ENCODE measurements around the gene F8. TPM values are rescaled to one million over a fixed set of nuclear protein-coding genes. Genes with fewer than 3 reads are reported as not detected.

The F8 gene
- total and polyA plus RNA-seq, 9 of the 15 experiments (the other 6 are each of a cell fraction or from before 2014, with no cell fraction given): 0.41 to 3.8 (median 0.91) TPM

- TF ChIP-seq, protein P1, sequence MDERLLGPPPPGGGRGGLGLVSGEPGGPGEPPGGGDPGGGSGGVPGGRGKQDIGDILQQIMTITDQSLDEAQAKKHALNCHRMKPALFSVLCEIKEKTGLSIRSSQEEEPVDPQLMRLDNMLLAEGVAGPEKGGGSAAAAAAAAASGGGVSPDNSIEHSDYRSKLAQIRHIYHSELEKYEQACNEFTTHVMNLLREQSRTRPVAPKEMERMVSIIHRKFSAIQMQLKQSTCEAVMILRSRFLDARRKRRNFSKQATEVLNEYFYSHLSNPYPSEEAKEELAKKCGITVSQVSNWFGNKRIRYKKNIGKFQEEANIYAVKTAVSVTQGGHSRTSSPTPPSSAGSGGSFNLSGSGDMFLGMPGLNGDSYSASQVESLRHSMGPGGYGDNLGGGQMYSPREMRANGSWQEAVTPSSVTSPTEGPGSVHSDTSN (CRISPR knock-in tag; IDR thresholded peaks at IDR 0.05; ENCODE audit: low read depth): no peak
- TF ChIP-seq, protein P1 (tag; conservative IDR thresholded peaks at IDR 0.05; ENCODE audit: low read depth): no peak
- TF ChIP-seq NR1H2 (CRISPR knock-in tag; IDR thresholded peaks at IDR 0.05): no peak
- 0 out of 2 replicates have a peak, but pooled peaks have one; percentile 31 for TF ChIP-seq KLF13 (tag; IDR thresholded peaks at IDR 0.05; ENCODE audit: borderline replicate concordance, low read depth)
- TF ChIP-seq SMC3 (conservative IDR thresholded peaks at IDR 0.05; ENCODE audit: insufficient read depth, low read depth, low read length): no peak
- peak; percentile 70 for TF ChIP-seq ZNF592 (IDR thresholded peaks at IDR 0.05)
- TF ChIP-seq, protein P2, sequence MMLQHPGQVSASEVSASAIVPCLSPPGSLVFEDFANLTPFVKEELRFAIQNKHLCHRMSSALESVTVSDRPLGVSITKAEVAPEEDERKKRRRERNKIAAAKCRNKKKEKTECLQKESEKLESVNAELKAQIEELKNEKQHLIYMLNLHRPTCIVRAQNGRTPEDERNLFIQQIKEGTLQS (IDR thresholded peaks at IDR 0.05): peak; percentile 65
- TF ChIP-seq, protein P2 (CRISPR knock-in tag; conservative IDR thresholded peaks at IDR 0.05): no peak
- no peak for TF ChIP-seq ZNF76 (CRISPR knock-in tag; IDR thresholded peaks at IDR 0.05; ENCODE audit: borderline replicate concordance)
- TF ChIP-seq, protein P3, sequence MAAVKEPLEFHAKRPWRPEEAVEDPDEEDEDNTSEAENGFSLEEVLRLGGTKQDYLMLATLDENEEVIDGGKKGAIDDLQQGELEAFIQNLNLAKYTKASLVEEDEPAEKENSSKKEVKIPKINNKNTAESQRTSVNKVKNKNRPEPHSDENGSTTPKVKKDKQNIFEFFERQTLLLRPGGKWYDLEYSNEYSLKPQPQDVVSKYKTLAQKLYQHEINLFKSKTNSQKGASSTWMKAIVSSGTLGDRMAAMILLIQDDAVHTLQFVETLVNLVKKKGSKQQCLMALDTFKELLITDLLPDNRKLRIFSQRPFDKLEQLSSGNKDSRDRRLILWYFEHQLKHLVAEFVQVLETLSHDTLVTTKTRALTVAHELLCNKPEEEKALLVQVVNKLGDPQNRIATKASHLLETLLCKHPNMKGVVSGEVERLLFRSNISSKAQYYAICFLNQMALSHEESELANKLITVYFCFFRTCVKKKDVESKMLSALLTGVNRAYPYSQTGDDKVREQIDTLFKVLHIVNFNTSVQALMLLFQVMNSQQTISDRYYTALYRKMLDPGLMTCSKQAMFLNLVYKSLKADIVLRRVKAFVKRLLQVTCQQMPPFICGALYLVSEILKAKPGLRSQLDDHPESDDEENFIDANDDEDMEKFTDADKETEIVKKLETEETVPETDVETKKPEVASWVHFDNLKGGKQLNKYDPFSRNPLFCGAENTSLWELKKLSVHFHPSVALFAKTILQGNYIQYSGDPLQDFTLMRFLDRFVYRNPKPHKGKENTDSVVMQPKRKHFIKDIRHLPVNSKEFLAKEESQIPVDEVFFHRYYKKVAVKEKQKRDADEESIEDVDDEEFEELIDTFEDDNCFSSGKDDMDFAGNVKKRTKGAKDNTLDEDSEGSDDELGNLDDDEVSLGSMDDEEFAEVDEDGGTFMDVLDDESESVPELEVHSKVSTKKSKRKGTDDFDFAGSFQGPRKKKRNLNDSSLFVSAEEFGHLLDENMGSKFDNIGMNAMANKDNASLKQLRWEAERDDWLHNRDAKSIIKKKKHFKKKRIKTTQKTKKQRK (IDR thresholded peaks at IDR 0.05; ENCODE audit: borderline replicate concordance, low read depth, low read length): no peak
- TF ChIP-seq YBX1 (IDR thresholded peaks at IDR 0.05): no peak
- peak; percentile 51; the same call in 1 of the 2 replicates for TF ChIP-seq SMARCA4 (IDR thresholded peaks at IDR 0.05)
- TF ChIP-seq ZNF75A (CRISPR knock-in tag; IDR thresholded peaks at IDR 0.05): no peak
- TF ChIP-seq ZNF124 (CRISPR knock-in tag; IDR thresholded peaks at IDR 0.05): no peak
- no peak for TF ChIP-seq WHSC1 (IDR thresholded peaks at IDR 0.05; ENCODE audit: low read length)
- TF ChIP-seq, protein P4, sequence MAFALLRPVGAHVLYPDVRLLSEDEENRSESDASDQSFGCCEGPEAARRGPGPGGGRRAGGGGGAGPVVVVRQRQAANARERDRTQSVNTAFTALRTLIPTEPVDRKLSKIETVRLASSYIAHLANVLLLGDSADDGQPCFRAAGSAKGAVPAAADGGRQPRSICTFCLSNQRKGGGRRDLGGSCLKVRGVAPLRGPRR (CRISPR knock-in tag; IDR thresholded peaks at IDR 0.05): 0 out of 2 replicates have a peak, but pooled peaks have one; percentile 46
Observed at GRCh38 chrX:154805696-154806091, 216.8 kb downstream of the F8 start (continued).

Measured in K562 (cell line).